K562 (cell line): ENCODE data around the gene PCNX4. TPM values are rescaled to one million over a fixed set of nuclear protein-coding genes. Genes with fewer than 3 reads are reported as not detected.
A peak's percentile ranks its signal among the peaks of the same experiment; 100 is the strongest.

ENCODE experiments used
- AFF1 ChIP-seq, 2 experiments: fragments of 450-650 bp; IDR thresholded peaks; 2 replicates each; pipeline ENCODE4 v1.6.1; 2018; ENCODE audit warnings: mild to moderate bottlenecking in 2 of 2, low read depth in 1 of 2; ENCODE audit not compliant: partially characterized antibody in 2 of 2
- BRF1 ChIP-seq: IDR thresholded peaks from 3 replicates; pipeline ENCODE4 v1.6.1; 2011; ENCODE audit warnings: borderline replicate concordance, mild to moderate bottlenecking; ENCODE audit not compliant: insufficient read length; ENCODE audit errors: extremely low read depth
- C11orf30 ChIP-seq: fragments of 450-650 bp; IDR thresholded peaks from 2 replicates; pipeline ENCODE4 v1.6.1; 2016; ENCODE audit warnings: low read depth, mild to moderate bottlenecking
- CCNT2 ChIP-seq: IDR thresholded peaks from 2 replicates; pipeline ENCODE4 v1.6.1; 2011; ENCODE audit warnings: borderline replicate concordance, low read depth, mild to moderate bottlenecking, moderate library complexity, mixed read lengths, low read length; ENCODE audit not compliant: insufficient read length; ENCODE audit errors: extremely low read depth
- CEBPB ChIP-seq: fragments of 450-650 bp; IDR thresholded peaks from 2 replicates; pipeline ENCODE4 v1.6.1; 2016; ENCODE audit warnings: missing genetic modification characterization, missing compliant biosample characterization
- E2F4 ChIP-seq: sonication (generic); formaldehyde crosslinking; IDR thresholded peaks from 2 replicates; pipeline ENCODE4 v1.8.0; 2022; ENCODE audit warnings: mild to moderate bottlenecking, low read depth, missing genetic modification reagents
- FOXJ3 ChIP-seq: sonication (generic); formaldehyde crosslinking; IDR thresholded peaks from 2 replicates; pipeline ENCODE4 v1.4.0; 2020; ENCODE audit warnings: mild to moderate bottlenecking, missing genetic modification reagents
- GABPA ChIP-seq: fragments of 200-800 bp; sonication (Bioruptor generic); conservative IDR thresholded peaks from 2 replicates; pipeline ENCODE4 v1.6.1; 2016; ENCODE audit warnings: low read depth, missing genetic modification characterization, missing compliant biosample characterization
- MXD1 ChIP-seq: fragments of 250-450 bp; sonication (Bioruptor Pico); IDR thresholded peaks from 2 replicates; pipeline ENCODE4 v1.8.0; 2021; ENCODE audit warnings: borderline replicate concordance, mild to moderate bottlenecking, moderate library complexity; ENCODE audit not compliant: poor library complexity, severe bottlenecking
- PBX2 ChIP-seq, 2 experiments: IDR thresholded peaks in 1 of 2; conservative IDR thresholded peaks in 1 of 2; 2 replicates each; pipeline ENCODE4 v1.6.1; 2016; ENCODE audit warnings: low read depth in 2 of 2, mild to moderate bottlenecking in 1 of 2, missing compliant biosample characterization in 1 of 2, missing genetic modification characterization in 1 of 2, moderate library complexity in 1 of 2
- POLR2AphosphoS2 ChIP-seq: IDR thresholded peaks from 2 replicates; pipeline ENCODE4 v1.6.1; 2012; ENCODE audit warnings: low read length, improper control_type of control experiment
- POLR3A ChIP-seq: IDR thresholded peaks from 2 replicates; pipeline ENCODE4 v1.6.1; 2011; ENCODE audit warnings: borderline replicate concordance, mild to moderate bottlenecking, moderate library complexity; ENCODE audit not compliant: insufficient read length, insufficient read depth; ENCODE audit errors: extremely low read depth
- SIX5 ChIP-seq, 2 experiments: IDR thresholded peaks; 2 replicates each; pipeline ENCODE4 v1.6.1; 2011; ENCODE audit warnings: low read length in 2 of 2, borderline replicate concordance in 1 of 2, low read depth in 1 of 2, mild to moderate bottlenecking in 1 of 2, moderate library complexity in 1 of 2; ENCODE audit not compliant: insufficient read depth in 1 of 2
- TCF3 ChIP-seq: sonication (generic); formaldehyde crosslinking; IDR thresholded peaks from 2 replicates; pipeline ENCODE4 v1.4.0; 2020; ENCODE audit warnings: mild to moderate bottlenecking, missing genetic modification reagents
- ZNF140 ChIP-seq: fragments of 250-450 bp; sonication (Bioruptor Pico); IDR thresholded peaks from 2 replicates; pipeline ENCODE4 v1.8.0; 2021; ENCODE audit warnings: moderate library complexity, mild to moderate bottlenecking, inconsistent platforms
- polyA plus RNA-seq, 8 experiments: library from polyadenylated mRNA; depleted of rRNA in 4 of 8; stranded (reverse) in 5 of 8; unstranded in 3 of 8; fragments of >200 nt; fragmentation: Nextera tagmentation in 2 of 8; fragmentation: Illumina TruSeq in 1 of 8; extraction: Ambion mirVana in 2 of 8; extraction: Trizol in 1 of 8; gene quantifications; 2 replicates each; pipeline versions ENCODE4 v1.2.1 to v1.2.3, GENCODE V29; 2011 to 2014; ENCODE audit warnings: inconsistent platforms in 1 of 8, missing spikeins in 1 of 8
- total RNA-seq, 7 experiments: library from RNA; depleted of rRNA in 6 of 7; stranded (reverse); fragments of >200 nt in 6 of 7; fragmentation: Illumina TruSeq in 2 of 7; extraction: Trizol in 2 of 7; gene quantifications; 2 replicates each; pipeline versions ENCODE4 v1.2.1 to v1.2.3, GENCODE V29; 2011 to 2021; ENCODE audit warnings: low replicate concordance in 1 of 7

The PCNX4 gene
- total and polyA plus RNA-seq, 9 of the 15 experiments (the other 6 are each of a cell fraction or from before 2014, with no cell fraction given): 10.0 to 41.2 (median 22.4) TPM

GRCh38 chr14:60091550-60092525 lies at the start of gene PCNX4 (continued):
- TF ChIP-seq AFF1 (IDR thresholded peaks at IDR 0.05; ENCODE audit: low read depth in 1 of 2, partially characterized antibody in 2 of 2): peak in 1 of 2 experiments; percentile 29
- peak; percentile 6; the same call in 1 of the 2 replicates for TF ChIP-seq TCF3 (CRISPR knock-in tag)
- peak; percentile 95 for TF ChIP-seq CEBPB (tag)
- no peak for TF ChIP-seq POLR3A
- peak; percentile 39 for TF ChIP-seq CCNT2
- TF ChIP-seq GABPA (tag): 0 out of 2 replicates have a peak, but pooled peaks have one; percentile 25
- no peak for TF ChIP-seq FOXJ3
- no peak for TF ChIP-seq POLR2AphosphoS2
- TF ChIP-seq SIX5 (IDR thresholded peaks at IDR 0.05; ENCODE audit: borderline replicate concordance in 1 of 2, insufficient read depth in 1 of 2, low read depth in 1 of 2, low read length in 2 of 2): no peak
- TF ChIP-seq PBX2 (CRISPR knock-in tag; IDR thresholded peaks at IDR 0.05; ENCODE audit: low read depth): no peak
- peak; percentile 61 for TF ChIP-seq PBX2 (tag; conservative IDR thresholded peaks at IDR 0.05; ENCODE audit: low read depth)
- 0 out of 2 replicates have a peak, but pooled peaks have one; percentile 17 for TF ChIP-seq C11orf30
- 0 out of 2 replicates have a peak, but pooled peaks have one; percentile 46 for TF ChIP-seq E2F4 (CRISPR knock-in tag)
- TF ChIP-seq ZNF140 (CRISPR knock-in tag): no peak
- TF ChIP-seq BRF1: no peak
- no peak for TF ChIP-seq MXD1 (CRISPR knock-in tag)
